WTC11 (cell line): ENCODE measurements around the gene MAP3K3. TPM values are rescaled to one million over a fixed set of nuclear protein-coding genes. Genes with fewer than 3 reads are reported as not detected.

Source experiments
- ATAC-seq: fragments of 200-7000 bp; cut with Tn5 transposase; 2 replicates; pipeline ENCODE4 v1.10.0; 2021; ENCODE audit warnings: mild to moderate bottlenecking, moderate library complexity
- CTCF ChIA-PET: fragments of 300-600 bp; sonication (Branson Sonifier 250); formaldehyde crosslinking; loops from one replicate; lab custom pipeline; 2021; ENCODE audit warnings: antibody characterized with exemption; lab: Charles Lee
- POLR2A ChIA-PET: fragments of 350-600 bp; sonication (Branson Sonifier 250); formaldehyde crosslinking; loops from one replicate; lab custom pipeline; 2021; ENCODE audit warnings: antibody characterized with exemption; lab: Charles Lee
- DNase-seq: peaks from one replicate; pipeline ENCODE4 v3.0.0; 2021; ENCODE audit warnings: low spot score
- H3K27ac Mint-ChIP-seq: 2 replicates; pipeline ENCODE4 v1.8.0; 2021; ENCODE audit warnings: mixed read lengths
- H3K27me3 Mint-ChIP-seq: 2 replicates; pipeline ENCODE4 v1.8.0; 2021; ENCODE audit warnings: low read depth, mild to moderate bottlenecking, moderate library complexity, mixed read lengths
- H3K36me3 Mint-ChIP-seq: 2 replicates; pipeline ENCODE4 v1.8.0; 2021; ENCODE audit warnings: mixed read lengths
- H3K4me1 Mint-ChIP-seq: 2 replicates; pipeline ENCODE4 v1.8.0; 2022; ENCODE audit warnings: mixed read lengths
- H3K4me3 Mint-ChIP-seq: 2 replicates; pipeline ENCODE4 v1.8.0; 2021; ENCODE audit warnings: mild to moderate bottlenecking, moderate library complexity, mixed read lengths
- H3K9me3 Mint-ChIP-seq: 2 replicates; pipeline ENCODE4 v1.8.0; 2021; ENCODE audit warnings: mixed read lengths
- FOXK1 ChIP-seq: sonication (generic); formaldehyde crosslinking; IDR thresholded peaks from 2 replicates; pipeline ENCODE4 v1.8.0; 2022; ENCODE audit warnings: mild to moderate bottlenecking, moderate library complexity, missing genetic modification reagents
- IRF2 ChIP-seq: sonication (generic); formaldehyde crosslinking; IDR thresholded peaks from 2 replicates; pipeline ENCODE4 v1.8.0; 2022; ENCODE audit warnings: low read depth, missing genetic modification reagents, borderline replicate concordance
- JAZF1 ChIP-seq: fragments of 250-450 bp; sonication (Bioruptor Pico); IDR thresholded peaks from 2 replicates; pipeline ENCODE4 v1.9.0; 2021; ENCODE audit warnings: moderate library complexity, mild to moderate bottlenecking, inconsistent platforms
- NFE2L1 ChIP-seq: sonication (generic); formaldehyde crosslinking; IDR thresholded peaks from 2 replicates; pipeline ENCODE4 v1.8.1; 2023; ENCODE audit warnings: missing genetic modification reagents
- NR1H2 ChIP-seq: sonication (generic); formaldehyde crosslinking; IDR thresholded peaks from 2 replicates; pipeline ENCODE4 v1.9.0; 2021; ENCODE audit warnings: mild to moderate bottlenecking, moderate library complexity, missing genetic modification reagents
- RELA ChIP-seq: sonication (generic); formaldehyde crosslinking; IDR thresholded peaks from 2 replicates; pipeline ENCODE4 v1.8.1; 2022; ENCODE audit warnings: missing genetic modification reagents, mild to moderate bottlenecking, borderline replicate concordance
- TP53 ChIP-seq: sonication (generic); formaldehyde crosslinking; IDR thresholded peaks from 2 replicates; pipeline ENCODE4 v1.8.1; 2023; ENCODE audit warnings: mild to moderate bottlenecking, missing genetic modification reagents
- ZNF121 ChIP-seq: sonication (generic); formaldehyde crosslinking; IDR thresholded peaks from 2 replicates; pipeline ENCODE4 v1.8.0; 2023; ENCODE audit warnings: missing genetic modification reagents
- ZNF263 ChIP-seq: sonication (generic); formaldehyde crosslinking; IDR thresholded peaks from 2 replicates; pipeline ENCODE4 v1.8.1; 2022; ENCODE audit warnings: low read depth, mild to moderate bottlenecking, moderate library complexity, missing genetic modification reagents
- ZNF396 ChIP-seq: fragments of 250-450 bp; sonication (Bioruptor Pico); IDR thresholded peaks from 2 replicates; pipeline ENCODE4 v1.8.0; 2021; ENCODE audit warnings: mild to moderate bottlenecking, moderate library complexity, borderline replicate concordance
- ZNF423 ChIP-seq: fragments of 250-450 bp; sonication (Bioruptor Pico); IDR thresholded peaks from 2 replicates; pipeline ENCODE4 v2.1.2; 2022; ENCODE audit warnings: mild to moderate bottlenecking, moderate library complexity
- total RNA-seq: library from RNA; stranded (reverse); gene quantifications from 3 replicates; pipeline ENCODE4 v1.2.3, GENCODE V29; 2021
- TF ChIP-seq, protein P1 (sequence below): fragments of 250-450 bp; sonication (Bioruptor Pico); IDR thresholded peaks from 2 replicates; pipeline ENCODE4 v2.1.2; 2022; ENCODE audit warnings: mild to moderate bottlenecking, moderate library complexity
- TF ChIP-seq, protein P2 (sequence below): sonication (generic); formaldehyde crosslinking; IDR thresholded peaks from 2 replicates; pipeline ENCODE4 v1.8.1; 2023; ENCODE audit warnings: mild to moderate bottlenecking, missing genetic modification reagents, moderate library complexity
- TF ChIP-seq, protein P3 (sequence below): sonication (generic); formaldehyde crosslinking; IDR thresholded peaks from 2 replicates; pipeline ENCODE4 v1.8.0; 2022; ENCODE audit warnings: mild to moderate bottlenecking, missing genetic modification reagents
- TF ChIP-seq, protein P4 (sequence below): sonication (generic); formaldehyde crosslinking; IDR thresholded peaks from 2 replicates; pipeline ENCODE4 v1.8.0; 2022; ENCODE audit warnings: missing genetic modification reagents
- TF ChIP-seq, protein P5 (sequence below): sonication (generic); formaldehyde crosslinking; IDR thresholded peaks from 2 replicates; pipeline ENCODE4 v1.8.0; 2022; ENCODE audit warnings: mild to moderate bottlenecking, missing genetic modification reagents
- TF ChIP-seq, protein P6 (sequence below): fragments of 250-450 bp; sonication (Bioruptor Pico); IDR thresholded peaks from 2 replicates; pipeline ENCODE4 v1.9.0; 2021; ENCODE audit warnings: mild to moderate bottlenecking
- TF ChIP-seq, protein P7 (sequence below): sonication (generic); formaldehyde crosslinking; IDR thresholded peaks from 2 replicates; pipeline ENCODE4 v1.8.1; 2022; ENCODE audit warnings: mild to moderate bottlenecking, moderate library complexity, missing genetic modification reagents

Gene MAP3K3
- total RNA-seq, 1 experiment from 2014 or later, result 25.7 TPM

DNA sequence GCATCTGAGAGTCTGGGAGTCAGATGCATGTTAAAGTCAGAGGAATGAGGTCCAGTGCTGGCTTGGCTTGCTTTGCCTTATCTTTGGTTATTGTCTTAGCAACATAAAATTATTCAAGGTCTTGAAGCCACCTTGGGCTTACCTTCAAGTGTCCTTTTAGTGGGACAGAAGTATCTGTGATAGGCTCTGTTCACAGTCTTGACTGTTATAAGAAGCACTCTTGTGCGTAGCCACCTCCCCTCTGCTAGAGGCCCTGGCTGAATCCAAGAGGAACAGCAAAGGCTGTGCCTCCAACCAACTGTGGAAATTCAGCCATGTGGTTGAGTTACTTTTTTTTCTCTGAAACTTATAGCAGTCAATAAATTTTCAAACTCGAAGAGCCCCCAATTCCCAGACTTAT, 8.6 kb upstream of the MAP3K3 start (continued):
- TF ChIP-seq RELA (CRISPR knock-in tag), result no peak
- TF ChIP-seq, protein P1, sequence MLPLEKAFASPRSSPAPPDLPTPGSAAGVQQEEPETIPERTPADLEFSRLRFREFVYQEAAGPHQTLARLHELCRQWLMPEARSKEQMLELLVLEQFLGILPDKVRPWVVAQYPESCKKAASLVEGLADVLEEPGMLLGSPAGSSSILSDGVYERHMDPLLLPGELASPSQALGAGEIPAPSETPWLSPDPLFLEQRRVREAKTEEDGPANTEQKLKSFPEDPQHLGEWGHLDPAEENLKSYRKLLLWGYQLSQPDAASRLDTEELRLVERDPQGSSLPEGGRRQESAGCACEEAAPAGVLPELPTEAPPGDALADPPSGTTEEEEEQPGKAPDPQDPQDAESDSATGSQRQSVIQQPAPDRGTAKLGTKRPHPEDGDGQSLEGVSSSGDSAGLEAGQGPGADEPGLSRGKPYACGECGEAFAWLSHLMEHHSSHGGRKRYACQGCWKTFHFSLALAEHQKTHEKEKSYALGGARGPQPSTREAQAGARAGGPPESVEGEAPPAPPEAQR (CRISPR knock-in tag), result no peak
- no peak for TF ChIP-seq ZNF263 (CRISPR knock-in tag)

DNA sequence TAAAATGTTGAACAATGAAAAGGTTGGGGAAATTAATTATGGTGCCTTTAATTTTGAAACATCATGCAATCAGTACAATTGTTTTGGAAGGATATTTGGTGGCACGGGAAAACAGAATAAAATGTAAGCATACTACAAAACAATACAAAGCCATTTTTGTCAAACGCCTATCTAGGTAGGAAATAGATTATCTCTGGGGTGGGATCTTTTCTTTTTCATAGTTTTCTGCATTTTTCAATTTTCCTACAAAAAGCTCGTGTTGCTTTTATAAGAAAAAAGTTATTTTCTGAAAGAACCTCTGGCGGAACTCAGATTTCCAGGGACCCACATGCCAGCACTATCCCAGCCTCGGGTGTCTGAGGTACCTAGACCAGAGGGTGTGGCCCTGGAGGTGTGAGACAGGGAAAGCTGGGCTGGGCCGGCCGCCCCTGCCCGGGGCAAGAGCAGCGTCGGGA, 961 bp upstream of the MAP3K3 start:
- no peak for DNase-seq
- peaks cover 19% of the 10 kb centered on the region for H3K4me1 Mint-ChIP-seq
- POLR2A ChIA-PET, result interaction anchor here (0.9 to 1.8 kb wide), 6 partner anchors 9 to 528 kb away, joined by 3 to 8 read pairs (median 5); partner anchors contain the start of genes CCDC47, DDX42 and LIMD2
- ATAC-seq, result peak; percentile 37
- no peak for TF ChIP-seq JAZF1 (CRISPR knock-in tag)
- TF ChIP-seq ZNF121 (CRISPR knock-in tag), result peak; percentile 39; the same call in 1 of the 2 replicates
- TF ChIP-seq, all 79 proteins: peak for 1
- CTCF ChIA-PET, result interaction anchor here (0.6 to 2.9 kb wide), 19 partner anchors 10 to 922 kb away, joined by 3 to 67 read pairs (median 6); partner anchors contain the start of genes ACE and STRADA
- Mint-ChIP-seq H3K9me3 (no peaks in the 10 kb centered on the region), H3K36me3 (no peaks in the 10 kb centered on the region), H3K27ac (peak overlapping the region; percentile 91), H3K27me3 (no peaks in the 10 kb centered on the region; the same call in 1 of the 2 replicates), H3K4me3 (peak overlapping the region; percentile 75)

DNA sequence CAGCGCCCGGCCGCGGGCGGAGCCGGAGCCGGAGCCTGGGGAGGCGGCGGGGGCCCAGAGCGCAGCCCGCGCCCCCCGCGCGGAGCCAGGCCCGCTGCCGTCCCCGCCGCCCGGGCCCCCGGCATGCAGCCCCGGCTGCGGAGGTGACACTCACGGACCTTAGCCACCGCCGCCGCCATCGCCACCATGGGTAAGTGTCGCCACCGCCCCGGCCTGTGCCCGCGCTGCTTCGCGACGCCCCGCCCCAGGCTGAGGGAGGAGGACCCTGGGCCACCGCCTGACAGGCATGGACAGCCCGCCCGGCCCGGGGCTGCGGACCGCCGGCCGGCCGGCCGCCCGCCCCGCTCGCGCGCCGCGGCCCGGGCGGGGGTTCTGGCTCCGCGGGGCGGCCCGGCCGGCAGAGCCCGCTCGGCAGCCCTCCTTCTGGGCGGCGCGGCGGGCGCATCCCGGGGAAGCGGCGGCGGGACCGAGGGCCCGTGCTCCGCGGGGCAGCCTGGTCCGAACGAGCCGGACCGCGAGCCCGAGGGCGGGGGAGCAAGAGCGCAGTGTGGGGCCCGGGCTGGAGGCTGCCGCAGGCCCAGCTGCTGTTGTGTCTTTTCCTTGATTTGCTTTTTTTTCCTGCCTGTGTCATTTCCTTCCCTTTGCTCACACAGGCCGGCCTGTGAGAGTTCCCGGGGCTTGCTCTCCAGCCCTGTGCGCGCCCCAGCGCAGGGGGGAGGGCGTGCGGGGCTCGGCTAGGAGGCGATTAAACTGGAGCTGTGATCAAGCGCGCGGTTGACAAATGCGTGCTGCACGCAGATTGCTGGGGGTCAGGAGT, 565 bp downstream of the MAP3K3 start:
- Mint-ChIP-seq H3K27me3 (no peaks in the 10 kb centered on the region; the same call in 1 of the 2 replicates), H3K9me3 (no peaks in the 10 kb centered on the region), H3K4me3 (peak overlapping the region; percentile 98), H3K36me3 (no peaks in the 10 kb centered on the region), H3K4me1 (peaks cover 29% of the 10 kb centered on the region), H3K27ac (peak overlapping the region; percentile 89)
- DNase-seq (peak; percentile 62), ATAC-seq (peak; percentile 6)
- ChIA-PET POLR2A (interaction anchor here (0.6 to 1.8 kb wide), 7 partner anchors 13 to 78 kb away, joined by 3 to 8 read pairs (median 5); partner anchors contain the start of gene LIMD2), CTCF (interaction anchor here (0.7 to 2.9 kb wide), 26 partner anchors 8 to 226 kb away, joined by 3 to 67 read pairs (median 4); partner anchors contain the start of genes ACE, STRADA and TACO1)
- TF ChIP-seq, protein P2, sequence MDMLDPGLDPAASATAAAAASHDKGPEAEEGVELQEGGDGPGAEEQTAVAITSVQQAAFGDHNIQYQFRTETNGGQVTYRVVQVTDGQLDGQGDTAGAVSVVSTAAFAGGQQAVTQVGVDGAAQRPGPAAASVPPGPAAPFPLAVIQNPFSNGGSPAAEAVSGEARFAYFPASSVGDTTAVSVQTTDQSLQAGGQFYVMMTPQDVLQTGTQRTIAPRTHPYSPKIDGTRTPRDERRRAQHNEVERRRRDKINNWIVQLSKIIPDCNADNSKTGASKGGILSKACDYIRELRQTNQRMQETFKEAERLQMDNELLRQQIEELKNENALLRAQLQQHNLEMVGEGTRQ, result no peak
- no peak for TF ChIP-seq IRF2 (CRISPR knock-in tag)
- no peak for TF ChIP-seq NR1H2 (CRISPR knock-in tag)
- no peak for TF ChIP-seq ZNF396
- TF ChIP-seq, protein P3, sequence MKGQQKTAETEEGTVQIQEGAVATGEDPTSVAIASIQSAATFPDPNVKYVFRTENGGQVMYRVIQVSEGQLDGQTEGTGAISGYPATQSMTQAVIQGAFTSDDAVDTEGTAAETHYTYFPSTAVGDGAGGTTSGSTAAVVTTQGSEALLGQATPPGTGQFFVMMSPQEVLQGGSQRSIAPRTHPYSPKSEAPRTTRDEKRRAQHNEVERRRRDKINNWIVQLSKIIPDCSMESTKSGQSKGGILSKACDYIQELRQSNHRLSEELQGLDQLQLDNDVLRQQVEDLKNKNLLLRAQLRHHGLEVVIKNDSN (CRISPR knock-in tag), result no peak
- no peak for TF ChIP-seq ZNF423
- TF ChIP-seq, protein P4, sequence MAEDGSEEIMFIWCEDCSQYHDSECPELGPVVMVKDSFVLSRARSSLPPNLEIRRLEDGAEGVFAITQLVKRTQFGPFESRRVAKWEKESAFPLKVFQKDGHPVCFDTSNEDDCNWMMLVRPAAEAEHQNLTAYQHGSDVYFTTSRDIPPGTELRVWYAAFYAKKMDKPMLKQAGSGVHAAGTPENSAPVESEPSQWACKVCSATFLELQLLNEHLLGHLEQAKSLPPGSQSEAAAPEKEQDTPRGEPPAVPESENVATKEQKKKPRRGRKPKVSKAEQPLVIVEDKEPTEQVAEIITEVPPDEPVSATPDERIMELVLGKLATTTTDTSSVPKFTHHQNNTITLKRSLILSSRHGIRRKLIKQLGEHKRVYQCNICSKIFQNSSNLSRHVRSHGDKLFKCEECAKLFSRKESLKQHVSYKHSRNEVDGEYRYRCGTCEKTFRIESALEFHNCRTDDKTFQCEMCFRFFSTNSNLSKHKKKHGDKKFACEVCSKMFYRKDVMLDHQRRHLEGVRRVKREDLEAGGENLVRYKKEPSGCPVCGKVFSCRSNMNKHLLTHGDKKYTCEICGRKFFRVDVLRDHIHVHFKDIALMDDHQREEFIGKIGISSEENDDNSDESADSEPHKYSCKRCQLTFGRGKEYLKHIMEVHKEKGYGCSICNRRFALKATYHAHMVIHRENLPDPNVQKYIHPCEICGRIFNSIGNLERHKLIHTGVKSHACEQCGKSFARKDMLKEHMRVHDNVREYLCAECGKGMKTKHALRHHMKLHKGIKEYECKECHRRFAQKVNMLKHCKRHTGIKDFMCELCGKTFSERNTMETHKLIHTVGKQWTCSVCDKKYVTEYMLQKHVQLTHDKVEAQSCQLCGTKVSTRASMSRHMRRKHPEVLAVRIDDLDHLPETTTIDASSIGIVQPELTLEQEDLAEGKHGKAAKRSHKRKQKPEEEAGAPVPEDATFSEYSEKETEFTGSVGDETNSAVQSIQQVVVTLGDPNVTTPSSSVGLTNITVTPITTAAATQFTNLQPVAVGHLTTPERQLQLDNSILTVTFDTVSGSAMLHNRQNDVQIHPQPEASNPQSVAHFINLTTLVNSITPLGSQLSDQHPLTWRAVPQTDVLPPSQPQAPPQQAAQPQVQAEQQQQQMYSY, result no peak
- TF ChIP-seq, protein P5, sequence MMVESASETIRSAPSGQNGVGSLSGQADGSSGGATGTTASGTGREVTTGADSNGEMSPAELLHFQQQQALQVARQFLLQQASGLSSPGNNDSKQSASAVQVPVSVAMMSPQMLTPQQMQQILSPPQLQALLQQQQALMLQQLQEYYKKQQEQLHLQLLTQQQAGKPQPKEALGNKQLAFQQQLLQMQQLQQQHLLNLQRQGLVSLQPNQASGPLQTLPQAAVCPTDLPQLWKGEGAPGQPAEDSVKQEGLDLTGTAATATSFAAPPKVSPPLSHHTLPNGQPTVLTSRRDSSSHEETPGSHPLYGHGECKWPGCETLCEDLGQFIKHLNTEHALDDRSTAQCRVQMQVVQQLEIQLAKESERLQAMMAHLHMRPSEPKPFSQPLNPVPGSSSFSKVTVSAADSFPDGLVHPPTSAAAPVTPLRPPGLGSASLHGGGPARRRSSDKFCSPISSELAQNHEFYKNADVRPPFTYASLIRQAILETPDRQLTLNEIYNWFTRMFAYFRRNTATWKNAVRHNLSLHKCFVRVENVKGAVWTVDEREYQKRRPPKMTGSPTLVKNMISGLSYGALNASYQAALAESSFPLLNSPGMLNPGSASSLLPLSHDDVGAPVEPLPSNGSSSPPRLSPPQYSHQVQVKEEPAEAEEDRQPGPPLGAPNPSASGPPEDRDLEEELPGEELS (CRISPR knock-in tag), result 0 out of 2 replicates have a peak, but pooled peaks have one; percentile 10
- TF ChIP-seq, protein P6, sequence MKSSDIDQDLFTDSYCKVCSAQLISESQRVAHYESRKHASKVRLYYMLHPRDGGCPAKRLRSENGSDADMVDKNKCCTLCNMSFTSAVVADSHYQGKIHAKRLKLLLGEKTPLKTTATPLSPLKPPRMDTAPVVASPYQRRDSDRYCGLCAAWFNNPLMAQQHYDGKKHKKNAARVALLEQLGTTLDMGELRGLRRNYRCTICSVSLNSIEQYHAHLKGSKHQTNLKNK, result no peak
- peak; percentile 29; the same call in 1 of the 2 replicates for TF ChIP-seq TP53 (CRISPR knock-in tag)
- 0 out of 2 replicates have a peak, but pooled peaks have one; percentile 15 for TF ChIP-seq FOXK1 (CRISPR knock-in tag)
- TF ChIP-seq NFE2L1 (CRISPR knock-in tag), result no peak
- TF ChIP-seq JAZF1 (CRISPR knock-in tag), result no peak
- TF ChIP-seq, protein P7, sequence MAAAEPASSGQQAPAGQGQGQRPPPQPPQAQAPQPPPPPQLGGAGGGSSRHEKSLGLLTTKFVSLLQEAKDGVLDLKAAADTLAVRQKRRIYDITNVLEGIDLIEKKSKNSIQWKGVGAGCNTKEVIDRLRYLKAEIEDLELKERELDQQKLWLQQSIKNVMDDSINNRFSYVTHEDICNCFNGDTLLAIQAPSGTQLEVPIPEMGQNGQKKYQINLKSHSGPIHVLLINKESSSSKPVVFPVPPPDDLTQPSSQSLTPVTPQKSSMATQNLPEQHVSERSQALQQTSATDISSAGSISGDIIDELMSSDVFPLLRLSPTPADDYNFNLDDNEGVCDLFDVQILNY (CRISPR knock-in tag), result no peak
